Ishikawa (cell line): ENCODE measurements around the gene STXBP5.

Source experiments
- CEBPB ChIP-seq: IDR thresholded peaks from 2 replicates; pipeline ENCODE4 v1.6.1; 2012
- CREB1 ChIP-seq: IDR thresholded peaks from 2 replicates; pipeline ENCODE4 v1.6.1; 2012; ENCODE audit warnings: low read depth
- EGR1 ChIP-seq: IDR thresholded peaks from 2 replicates; pipeline ENCODE4 v1.6.1; 2012
- EP300 ChIP-seq: IDR thresholded peaks from 2 replicates; pipeline ENCODE4 v1.6.1; 2012; ENCODE audit warnings: borderline replicate concordance
- FOXM1 ChIP-seq: IDR thresholded peaks from 2 replicates; pipeline ENCODE4 v1.6.1; 2012; ENCODE audit warnings: low read depth, borderline replicate concordance
- MAX ChIP-seq: IDR thresholded peaks from 2 replicates; pipeline ENCODE4 v1.6.1; 2012
- NFIC ChIP-seq: IDR thresholded peaks from 2 replicates; pipeline ENCODE4 v1.6.1; 2012
- RAD21 ChIP-seq: IDR thresholded peaks from 2 replicates; pipeline ENCODE4 v1.6.1; 2012; ENCODE audit warnings: low read depth
- REST ChIP-seq: IDR thresholded peaks from 2 replicates; pipeline ENCODE4 v1.6.1; 2012; ENCODE audit warnings: low read depth, mild to moderate bottlenecking
- TAF1 ChIP-seq: IDR thresholded peaks from 2 replicates; pipeline ENCODE4 v1.6.1; 2012; ENCODE audit warnings: low read depth, mild to moderate bottlenecking
- TCF12 ChIP-seq: IDR thresholded peaks from 2 replicates; pipeline ENCODE4 v1.6.1; 2012; ENCODE audit warnings: low read depth
- TEAD4 ChIP-seq: IDR thresholded peaks from 2 replicates; pipeline ENCODE4 v1.6.1; 2012
- USF1 ChIP-seq: IDR thresholded peaks from 2 replicates; pipeline ENCODE4 v1.6.1; 2012
- YY1 ChIP-seq: IDR thresholded peaks from 2 replicates; pipeline ENCODE4 v1.6.1; 2012; ENCODE audit warnings: low read depth
- ZBTB7A ChIP-seq: IDR thresholded peaks from 2 replicates; pipeline ENCODE4 v1.6.1; 2012; ENCODE audit warnings: low read depth

Gene STXBP5

GRCh38 chr6:147417954-147418353 is 213.7 kb downstream of the STXBP5 start:
- no peak for TF ChIP-seq REST
- no peak for TF ChIP-seq ZBTB7A
- TF ChIP-seq EP300: no peak
- no peak for TF ChIP-seq YY1
- TF ChIP-seq NFIC: no peak

GRCh38 chr6:147418523-147418922 is 214.3 kb downstream of the STXBP5 start:
- TF ChIP-seq ZBTB7A (no peak), FOXM1 (no peak), RAD21 (no peak), EGR1 (no peak), TAF1 (no peak), MAX (no peak), CREB1 (no peak), USF1 (no peak), CEBPB (no peak), EP300 (no peak), TCF12 (no peak), NFIC (no peak), YY1 (no peak), REST (no peak), TEAD4 (no peak)

- TF ChIP-seq CEBPB (no peak), TEAD4 (no peak), USF1 (no peak), ZBTB7A (no peak), REST (no peak), MAX (no peak), YY1 (no peak), EGR1 (no peak), FOXM1 (no peak), RAD21 (no peak), CREB1 (no peak), TAF1 (no peak), TCF12 (no peak), EP300 (no peak), NFIC (no peak)
Observed at GRCh38 chr6:147421903-147422302, 217.7 kb downstream of the STXBP5 start.

GRCh38 chr6:147423111-147423510 is 218.9 kb downstream of the STXBP5 start:
- TF ChIP-seq FOXM1 (no peak), RAD21 (no peak), REST (no peak), EP300 (no peak), TCF12 (no peak)
